ENCODE measurements around the gene AWAT2. TPM values are rescaled to one million over a fixed set of nuclear protein-coding genes. Genes with fewer than 3 reads are reported as not detected.

The AWAT2 gene
- polyA plus RNA-seq, 1 experiment = not detected

DNA sequence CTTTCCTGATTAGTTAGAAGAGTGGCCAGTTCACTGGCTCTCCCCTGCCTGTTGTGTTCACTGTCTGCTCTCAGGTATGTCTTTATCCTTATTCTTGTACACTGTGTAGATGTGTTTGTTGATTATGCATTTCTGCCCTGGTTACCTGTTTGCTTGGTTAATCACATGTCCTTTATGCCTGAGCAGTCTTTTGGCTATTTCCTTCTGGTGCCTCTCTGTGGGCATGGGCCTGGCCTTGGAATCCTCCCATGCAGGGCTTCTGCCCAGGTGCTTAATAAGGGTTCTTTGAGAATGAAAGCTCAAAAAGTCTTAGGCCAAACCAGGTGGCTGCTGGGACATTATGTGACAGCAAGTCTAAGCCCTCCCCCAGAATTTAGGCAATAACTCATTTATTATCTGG, 39.0 kb upstream of the AWAT2 start:
- Histone ChIP-seq H3K9me3 (ENCODE audit: control insufficient read depth, insufficient read depth, low read length) (no peaks in the 10 kb centered on the region), H3K27ac (ENCODE audit: low read depth, low read length) (no peak overlapping the region), H3K27me3 (ENCODE audit: control insufficient read depth, insufficient read depth, low read length) (no peaks in the 10 kb centered on the region), H3K4me3 (ENCODE audit: low read depth, low read length) (no peak overlapping the region)
- POLR2A ChIA-PET = interaction anchor here (0.5 to 1.4 kb wide), 2 partner anchors 45 to 1549 kb away, joined by 3 to 6 read pairs; no protein-coding TSS in a partner anchor
- DNase-seq (ENCODE audit: low read depth, low spot score) = no peak
- TF ChIP-seq, protein P1, sequence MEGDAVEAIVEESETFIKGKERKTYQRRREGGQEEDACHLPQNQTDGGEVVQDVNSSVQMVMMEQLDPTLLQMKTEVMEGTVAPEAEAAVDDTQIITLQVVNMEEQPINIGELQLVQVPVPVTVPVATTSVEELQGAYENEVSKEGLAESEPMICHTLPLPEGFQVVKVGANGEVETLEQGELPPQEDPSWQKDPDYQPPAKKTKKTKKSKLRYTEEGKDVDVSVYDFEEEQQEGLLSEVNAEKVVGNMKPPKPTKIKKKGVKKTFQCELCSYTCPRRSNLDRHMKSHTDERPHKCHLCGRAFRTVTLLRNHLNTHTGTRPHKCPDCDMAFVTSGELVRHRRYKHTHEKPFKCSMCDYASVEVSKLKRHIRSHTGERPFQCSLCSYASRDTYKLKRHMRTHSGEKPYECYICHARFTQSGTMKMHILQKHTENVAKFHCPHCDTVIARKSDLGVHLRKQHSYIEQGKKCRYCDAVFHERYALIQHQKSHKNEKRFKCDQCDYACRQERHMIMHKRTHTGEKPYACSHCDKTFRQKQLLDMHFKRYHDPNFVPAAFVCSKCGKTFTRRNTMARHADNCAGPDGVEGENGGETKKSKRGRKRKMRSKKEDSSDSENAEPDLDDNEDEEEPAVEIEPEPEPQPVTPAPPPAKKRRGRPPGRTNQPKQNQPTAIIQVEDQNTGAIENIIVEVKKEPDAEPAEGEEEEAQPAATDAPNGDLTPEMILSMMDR (IDR thresholded peaks at IDR 0.05; ENCODE audit: low read depth, low read length) = no peak
- CTCF ChIA-PET = interaction anchor here (1.9 to 3.8 kb wide), 3 partner anchors 9 to 58 kb away, joined by 9 to 14 read pairs (median 10); partner anchors contain the start of gene IGBP1

DNA sequence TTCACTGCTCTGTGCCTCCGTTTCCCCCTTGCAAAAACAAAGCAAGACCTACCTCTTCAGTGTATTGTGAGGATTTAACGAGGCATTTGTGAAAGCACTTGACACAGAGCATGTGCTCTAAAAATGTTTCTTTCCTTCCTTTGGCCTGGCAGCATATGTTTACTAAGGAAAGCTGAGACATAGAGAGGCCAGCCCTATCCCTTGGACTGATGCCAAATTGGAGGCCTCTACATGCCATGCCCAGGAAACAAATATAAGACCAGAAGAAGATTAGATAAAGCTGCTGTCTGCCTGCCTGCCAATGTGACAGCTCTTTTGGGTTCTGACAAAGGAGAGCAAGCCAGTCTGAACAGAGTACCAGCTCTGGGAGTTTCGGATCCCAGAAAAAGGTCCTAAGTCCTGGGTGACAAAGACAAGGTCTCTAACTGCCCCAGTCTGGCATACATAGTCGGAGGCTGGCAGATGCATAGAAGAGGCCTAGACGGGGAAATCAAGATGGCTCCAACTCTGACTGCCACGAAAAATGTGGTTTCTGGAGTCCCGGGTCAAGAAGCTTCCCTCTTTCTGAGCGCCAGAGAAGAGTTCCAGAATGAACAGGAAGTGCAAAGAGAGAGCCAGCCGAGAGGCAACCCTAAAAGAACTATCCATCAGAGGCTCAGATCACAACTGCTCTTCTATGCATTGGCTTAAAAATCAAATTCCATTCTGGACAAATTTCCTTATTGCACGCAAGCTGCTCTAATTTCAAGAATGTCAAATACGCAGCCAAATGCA, 38.3 kb upstream of the AWAT2 start:
- Histone ChIP-seq H3K4me3 (ENCODE audit: low read depth, low read length) (no peak overlapping the region), H3K27me3 (ENCODE audit: control insufficient read depth, insufficient read depth, low read length) (no peaks in the 10 kb centered on the region), H3K9me3 (ENCODE audit: control insufficient read depth, insufficient read depth, low read length) (no peaks in the 10 kb centered on the region), H3K27ac (ENCODE audit: low read depth, low read length) (peak overlapping the region; percentile 47)
- no peak for DNase-seq (ENCODE audit: low read depth, low spot score)
- ChIA-PET POLR2A (interaction anchor here (1.4 kb wide), 1 partner anchor 46 kb away, joined by 3 read pairs; no protein-coding TSS in a partner anchor), CTCF (interaction anchor here (1.0 to 3.8 kb wide), 4 partner anchors 9 to 57 kb away, joined by 3 to 14 read pairs (median 10); partner anchors contain the start of gene IGBP1)
- TF ChIP-seq, protein P1 (IDR thresholded peaks at IDR 0.05; ENCODE audit: low read depth, low read length) = no peak

DNA sequence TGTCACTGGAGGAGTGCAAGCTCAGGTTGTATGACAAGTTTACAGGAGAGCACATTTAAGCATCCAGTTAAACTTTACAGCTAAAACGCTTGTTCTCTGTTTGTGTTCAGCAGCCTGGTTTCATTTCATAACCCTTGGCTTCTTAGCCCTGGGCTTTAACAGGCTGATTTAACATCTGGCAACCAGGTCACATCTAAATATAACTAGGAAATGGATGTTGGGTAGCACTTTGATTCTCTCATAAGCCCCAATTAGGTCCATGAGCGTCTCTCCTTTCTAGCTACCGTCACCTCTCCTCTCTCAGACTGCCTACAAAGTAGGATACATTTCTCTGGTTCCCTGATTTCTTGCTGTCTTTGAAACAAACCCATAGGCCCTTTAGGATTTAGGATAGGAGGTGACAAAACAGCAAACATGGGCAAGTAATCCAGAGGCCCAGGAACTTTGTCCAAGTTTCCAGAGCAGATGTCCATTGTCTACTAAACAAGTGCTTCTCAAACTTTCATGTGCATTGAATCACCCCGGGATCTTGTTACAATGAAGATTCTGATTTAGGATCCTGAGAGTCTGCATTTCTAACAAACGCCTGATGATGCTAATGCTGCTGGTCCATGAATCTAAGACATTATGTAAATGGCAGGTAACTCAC, 35.0 kb upstream of the AWAT2 start:
- TF ChIP-seq, protein P1 (IDR thresholded peaks at IDR 0.05; ENCODE audit: low read depth, low read length) = no peak
- ChIA-PET POLR2A (no interaction called here), CTCF (interaction anchor here (0.6 to 1.1 kb wide), 4 partner anchors 12 to 55 kb away, joined by 3 to 7 read pairs (median 3); partner anchors contain the start of gene IGBP1)
- no peak for DNase-seq (ENCODE audit: low read depth, low spot score)
- Histone ChIP-seq H3K27ac (ENCODE audit: low read depth, low read length) (no peak overlapping the region), H3K27me3 (ENCODE audit: control insufficient read depth, insufficient read depth, low read length) (no peaks in the 10 kb centered on the region), H3K9me3 (ENCODE audit: control insufficient read depth, insufficient read depth, low read length) (no peaks in the 10 kb centered on the region), H3K4me3 (ENCODE audit: low read depth, low read length) (no peak overlapping the region)

DNA sequence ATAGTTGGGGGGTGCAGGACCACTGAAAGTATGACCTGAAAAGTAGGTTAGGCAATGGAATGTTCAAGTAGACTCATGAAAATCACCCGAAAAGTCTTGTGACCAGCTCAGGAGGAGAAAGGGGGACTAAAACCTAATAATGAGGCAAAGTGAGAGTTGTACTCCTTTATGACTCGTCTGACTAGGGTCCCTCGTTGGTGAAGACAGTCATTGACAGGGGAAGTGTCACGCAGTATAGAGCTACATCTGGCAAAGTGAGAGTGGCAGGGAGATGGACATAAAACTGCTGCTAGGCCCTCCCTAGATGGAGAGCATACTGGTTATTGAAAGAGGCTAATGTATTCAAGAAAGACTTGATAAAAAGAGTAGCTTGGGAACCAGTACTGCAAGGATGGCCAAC, 33.0 kb upstream of the AWAT2 start:
- no peak for DNase-seq (ENCODE audit: low read depth, low spot score)
- POLR2A ChIA-PET = no interaction called here
- no peaks in the 10 kb centered on the region for H3K9me3 ChIP-seq (ENCODE audit: control insufficient read depth, insufficient read depth, low read length)
- no peaks in the 10 kb centered on the region for H3K27me3 ChIP-seq (ENCODE audit: control insufficient read depth, insufficient read depth, low read length)
- H3K4me3 ChIP-seq (ENCODE audit: low read depth, low read length) = no peak overlapping the region
- CTCF ChIA-PET = interaction anchor here (0.7 to 1.9 kb wide), 2 partner anchors 14 to 53 kb away, joined by 3 to 6 read pairs; no protein-coding TSS in a partner anchor
- TF ChIP-seq, protein P1 (IDR thresholded peaks at IDR 0.05; ENCODE audit: low read depth, low read length) = no peak
- H3K27ac ChIP-seq (ENCODE audit: low read depth, low read length) = no peak overlapping the region

All from AG04450 (cell line).